NB4 (cell line): Measurements from ENCODE around the gene FAM81A.
"Not testable (repeated sequence)": the region's sequence is repeated elsewhere in the genome, so short reads cannot be mapped to it uniquely, and the experiment has no call there.

ENCODE experiments used
- DNase-seq: peaks from one replicate; pipeline ENCODE4 v3.0.0; 2010; ENCODE audit warnings: low read depth
- H3K4me3 ChIP-seq: one replicate; pipeline ENCODE4 v1.5.1; 2011; ENCODE audit warnings: mild to moderate bottlenecking, low read depth, low read length, moderate library complexity
- MYC ChIP-seq: IDR thresholded peaks from 2 replicates; pipeline ENCODE4 v1.6.1; 2011; ENCODE audit warnings: low read depth, low read length
- POLR2A ChIP-seq: IDR thresholded peaks from 2 replicates; pipeline ENCODE4 v1.6.1; 2011; ENCODE audit warnings: mild to moderate bottlenecking; ENCODE audit not compliant: insufficient read length; ENCODE audit errors: extremely low read depth
- TF ChIP-seq, protein P1 (sequence below): IDR thresholded peaks from 2 replicates; pipeline ENCODE4 v1.6.1; 2011; ENCODE audit warnings: low read depth, low read length
- TF ChIP-seq, protein P2 (sequence below): IDR thresholded peaks from one replicate; pipeline ENCODE4 v1.5.1; 2012; ENCODE audit warnings: low read depth, low read length

Gene FAM81A

DNA sequence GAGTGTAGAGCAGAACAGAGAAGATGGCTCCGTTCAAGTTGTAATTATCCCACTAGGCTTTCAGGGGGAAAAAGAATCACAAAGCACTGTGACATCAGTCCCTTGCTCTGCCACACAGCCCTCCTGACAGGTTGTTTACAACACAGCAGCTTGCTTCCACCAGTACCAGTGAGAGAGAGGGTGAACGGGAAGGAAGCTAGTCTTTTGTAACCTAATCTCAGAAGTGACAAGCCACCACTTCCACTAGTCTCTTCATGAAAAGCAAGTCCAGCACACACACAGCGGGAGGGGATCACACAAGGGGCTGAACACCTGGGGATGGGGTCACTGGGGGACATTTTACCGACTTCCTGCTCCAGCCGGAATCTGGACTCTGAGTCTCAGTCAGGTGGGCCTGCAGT lies 86.3 kb downstream of the FAM81A start:
- no peak overlapping the region for H3K4me3 ChIP-seq
- no peak for TF ChIP-seq MYC
- TF ChIP-seq, protein P1, sequence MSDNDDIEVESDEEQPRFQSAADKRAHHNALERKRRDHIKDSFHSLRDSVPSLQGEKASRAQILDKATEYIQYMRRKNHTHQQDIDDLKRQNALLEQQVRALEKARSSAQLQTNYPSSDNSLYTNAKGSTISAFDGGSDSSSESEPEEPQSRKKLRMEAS, result no peak
- TF ChIP-seq POLR2A, result no peak
- TF ChIP-seq, protein P2, sequence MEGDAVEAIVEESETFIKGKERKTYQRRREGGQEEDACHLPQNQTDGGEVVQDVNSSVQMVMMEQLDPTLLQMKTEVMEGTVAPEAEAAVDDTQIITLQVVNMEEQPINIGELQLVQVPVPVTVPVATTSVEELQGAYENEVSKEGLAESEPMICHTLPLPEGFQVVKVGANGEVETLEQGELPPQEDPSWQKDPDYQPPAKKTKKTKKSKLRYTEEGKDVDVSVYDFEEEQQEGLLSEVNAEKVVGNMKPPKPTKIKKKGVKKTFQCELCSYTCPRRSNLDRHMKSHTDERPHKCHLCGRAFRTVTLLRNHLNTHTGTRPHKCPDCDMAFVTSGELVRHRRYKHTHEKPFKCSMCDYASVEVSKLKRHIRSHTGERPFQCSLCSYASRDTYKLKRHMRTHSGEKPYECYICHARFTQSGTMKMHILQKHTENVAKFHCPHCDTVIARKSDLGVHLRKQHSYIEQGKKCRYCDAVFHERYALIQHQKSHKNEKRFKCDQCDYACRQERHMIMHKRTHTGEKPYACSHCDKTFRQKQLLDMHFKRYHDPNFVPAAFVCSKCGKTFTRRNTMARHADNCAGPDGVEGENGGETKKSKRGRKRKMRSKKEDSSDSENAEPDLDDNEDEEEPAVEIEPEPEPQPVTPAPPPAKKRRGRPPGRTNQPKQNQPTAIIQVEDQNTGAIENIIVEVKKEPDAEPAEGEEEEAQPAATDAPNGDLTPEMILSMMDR, result no peak
- DNase-seq, result no peak

DNA sequence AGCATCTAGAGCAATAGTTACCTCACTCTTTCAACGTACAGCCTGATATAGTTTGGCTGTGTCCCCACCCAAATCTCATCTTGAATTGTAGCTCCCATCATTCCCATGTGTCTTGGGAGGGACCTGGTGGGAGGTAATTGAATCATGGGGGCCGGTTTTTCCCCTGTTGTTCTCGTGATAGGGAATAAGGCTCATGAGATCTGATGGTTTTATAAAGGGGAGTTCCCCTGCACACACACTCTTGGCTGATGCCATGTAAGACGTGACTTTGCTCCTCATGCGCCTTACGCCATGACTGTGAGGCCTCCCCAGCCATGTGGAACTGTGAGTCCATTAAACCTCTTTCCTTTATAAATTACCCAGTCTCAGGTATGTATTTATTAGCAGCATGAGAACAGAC lies 88.5 kb downstream of the FAM81A start:
- DNase-seq, H3K4me3 ChIP-seq: not testable (repeated sequence)

DNA sequence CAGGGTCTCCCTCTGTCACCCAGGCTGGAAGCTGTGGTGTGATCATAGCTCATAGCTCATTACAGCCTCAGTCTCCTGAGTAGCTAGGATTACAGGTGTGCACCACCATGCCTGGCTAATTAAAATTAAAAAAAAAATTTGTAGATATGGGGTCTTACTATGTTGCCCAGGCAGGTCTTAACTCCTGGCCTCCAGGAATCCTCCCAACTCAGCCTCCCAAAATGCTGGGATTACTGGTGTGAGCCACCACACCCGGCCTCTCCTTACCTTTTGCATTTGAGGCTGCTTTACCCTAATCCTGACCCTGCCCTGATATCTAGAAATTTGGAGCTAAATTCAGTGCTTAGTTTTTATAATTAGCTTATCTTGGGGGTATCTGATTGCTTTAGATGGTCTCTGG lies 90.4 kb downstream of the FAM81A start:
- TF ChIP-seq MYC (no peak), POLR2A (no peak)
- TF ChIP-seq, protein P1, result no peak
- TF ChIP-seq, protein P2, result no peak
- no peak for DNase-seq

DNA sequence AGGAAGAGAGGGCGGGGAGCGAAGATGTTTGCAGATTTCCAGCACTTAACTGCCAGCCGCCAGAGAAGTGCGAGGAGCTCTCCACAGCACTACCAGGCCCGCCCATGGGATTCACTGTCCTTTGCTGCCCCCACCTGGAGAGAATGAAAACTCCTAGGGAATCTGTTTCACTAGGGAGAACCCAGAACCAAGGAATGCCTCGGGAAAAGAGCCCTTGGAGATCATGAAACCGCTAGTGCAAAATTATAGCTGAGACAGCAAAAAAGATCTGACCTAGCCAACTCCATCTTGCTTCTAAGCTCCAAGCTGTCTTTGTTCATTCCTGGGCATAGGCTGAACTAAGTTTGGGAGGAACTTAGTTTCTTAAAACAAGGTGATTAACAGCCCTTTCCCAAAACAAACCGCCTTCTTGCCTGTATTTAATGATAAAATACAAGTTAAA lies 91.0 kb downstream of the FAM81A start:
- peak; percentile 19; the same call in 1 of the 2 replicates for TF ChIP-seq MYC
- TF ChIP-seq, protein P1, result peak; percentile 41
- TF ChIP-seq, protein P2, result peak; percentile 66
- TF ChIP-seq POLR2A, result no peak
- H3K4me3 ChIP-seq, result no peak overlapping the region
- peak; percentile 69 for DNase-seq

More for the DNA sequence above, 90.4 kb downstream of the FAM81A start:
- H3K4me3 ChIP-seq, result no peak overlapping the region

DNA sequence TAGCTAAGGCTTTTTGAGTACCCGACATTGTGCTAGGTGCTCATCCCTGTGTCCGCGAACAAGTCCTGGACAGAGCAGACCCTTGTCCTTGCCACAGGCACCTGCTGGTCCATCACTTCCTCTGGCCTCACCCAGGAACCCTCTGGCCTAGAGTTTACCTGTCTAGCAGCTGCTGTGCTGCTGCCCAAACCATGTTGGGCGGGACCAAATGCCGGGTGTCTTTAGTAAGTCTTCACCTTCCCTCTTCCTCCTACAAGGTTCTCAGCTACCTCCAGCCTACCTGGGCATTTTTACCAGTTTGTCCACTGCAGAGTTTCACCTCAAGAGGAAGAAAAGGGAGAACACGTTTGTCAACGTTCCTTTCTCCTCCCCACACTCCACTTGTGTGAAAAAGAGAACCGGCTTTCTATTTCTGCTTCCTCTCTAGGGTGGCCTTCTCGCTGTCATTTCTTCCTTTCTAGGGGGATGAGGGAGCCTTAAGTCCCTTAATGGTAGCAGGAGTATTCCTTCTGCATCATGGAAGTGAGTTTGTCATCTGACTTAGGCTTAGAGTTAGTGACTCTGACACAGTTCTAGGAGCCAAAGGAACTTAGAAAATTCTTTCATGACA lies 93.2 kb downstream of the FAM81A start:
- DNase-seq, result no peak
- H3K4me3 ChIP-seq, result no peak overlapping the region
- TF ChIP-seq MYC, result no peak
- TF ChIP-seq, protein P2, result no peak
- no peak for TF ChIP-seq POLR2A
- TF ChIP-seq, protein P1, result no peak

DNA sequence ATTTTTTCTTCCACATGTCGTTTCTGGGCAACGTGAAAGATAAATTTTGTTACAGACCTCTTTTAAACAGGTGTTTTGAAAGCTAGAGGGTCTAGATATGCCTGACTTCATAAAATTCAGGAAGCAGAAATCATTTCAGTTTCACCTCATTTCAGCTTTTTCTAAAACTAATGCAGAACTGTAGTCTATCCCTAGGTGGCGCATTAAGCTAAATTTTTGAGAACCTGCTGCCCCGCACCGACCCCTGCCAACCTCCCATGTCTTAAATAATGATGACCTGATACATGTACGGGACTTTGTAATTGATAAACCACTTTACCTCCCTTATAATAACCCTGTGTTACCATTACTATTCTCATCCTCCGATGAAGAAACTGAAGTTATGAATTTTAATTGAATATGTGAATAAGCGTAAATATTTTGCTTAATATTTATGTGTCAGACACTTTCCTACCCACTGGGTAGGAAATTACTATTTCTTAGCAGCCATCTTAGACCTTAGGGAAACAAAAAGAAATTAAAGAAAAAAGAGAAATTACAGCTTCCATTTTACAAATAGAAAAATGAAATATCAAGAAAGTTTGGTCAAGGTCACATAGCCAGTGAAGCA lies 94.9 kb downstream of the FAM81A start:
- DNase-seq, result peak; percentile 70
- TF ChIP-seq, protein P1, result no peak
- no peak for TF ChIP-seq MYC
- TF ChIP-seq POLR2A, result no peak
- TF ChIP-seq, protein P2, result peak; percentile 55

More for the DNA sequence above, 94.9 kb downstream of the FAM81A start:
- no peak overlapping the region for H3K4me3 ChIP-seq
